SU-DHL-6 (cell line): ENCODE results near the gene LRRTM2.

ENCODE experiments used
- EZH2phosphoT487 ChIP-seq: fragments of 200-600 bp; sonication (generic), shearing (Covaris generic); conservative IDR thresholded peaks from 2 replicates; pipeline ENCODE4 v1.6.1; 2018; ENCODE audit warnings: mild to moderate bottlenecking, antibody characterized with exemption, low read length, moderate library complexity, mixed read lengths
- TF ChIP-seq, protein P1 (sequence below): fragments of 200-600 bp; sonication (generic); IDR thresholded peaks from one replicate; pipeline ENCODE4 v1.5.1; 2017; ENCODE audit warnings: antibody characterized with exemption, mild to moderate bottlenecking, low read length, moderate library complexity; ENCODE audit not compliant: insufficient read depth, poor library complexity, severe bottlenecking

DNA sequence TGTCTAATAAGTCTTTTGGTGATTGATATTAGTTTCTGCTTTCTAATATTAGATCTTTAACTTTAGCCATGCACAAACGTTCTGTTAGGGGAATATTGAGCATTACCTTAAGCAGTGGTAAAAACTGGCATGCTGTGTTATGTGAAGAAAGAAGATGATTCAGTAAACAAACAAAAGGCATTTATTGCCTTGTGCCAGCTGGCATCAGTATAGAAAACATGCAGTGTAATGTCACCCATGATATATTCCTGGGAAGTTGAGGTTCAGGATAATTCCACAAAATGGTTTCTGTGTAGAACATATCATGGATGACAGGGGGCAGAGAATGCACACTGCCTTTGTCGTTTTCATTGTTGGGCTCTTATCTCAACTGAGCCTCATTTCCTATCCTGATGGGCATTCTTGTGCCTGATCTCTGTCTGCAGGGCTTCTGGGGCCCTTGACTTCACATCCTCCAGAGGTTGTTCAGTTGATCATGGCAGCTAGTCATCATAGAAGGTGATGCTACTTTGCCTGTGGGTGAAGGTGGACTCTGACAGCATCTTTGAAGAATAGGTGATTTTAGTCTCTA, 24.2 kb downstream of the LRRTM2 start:
- TF ChIP-seq, protein P1, sequence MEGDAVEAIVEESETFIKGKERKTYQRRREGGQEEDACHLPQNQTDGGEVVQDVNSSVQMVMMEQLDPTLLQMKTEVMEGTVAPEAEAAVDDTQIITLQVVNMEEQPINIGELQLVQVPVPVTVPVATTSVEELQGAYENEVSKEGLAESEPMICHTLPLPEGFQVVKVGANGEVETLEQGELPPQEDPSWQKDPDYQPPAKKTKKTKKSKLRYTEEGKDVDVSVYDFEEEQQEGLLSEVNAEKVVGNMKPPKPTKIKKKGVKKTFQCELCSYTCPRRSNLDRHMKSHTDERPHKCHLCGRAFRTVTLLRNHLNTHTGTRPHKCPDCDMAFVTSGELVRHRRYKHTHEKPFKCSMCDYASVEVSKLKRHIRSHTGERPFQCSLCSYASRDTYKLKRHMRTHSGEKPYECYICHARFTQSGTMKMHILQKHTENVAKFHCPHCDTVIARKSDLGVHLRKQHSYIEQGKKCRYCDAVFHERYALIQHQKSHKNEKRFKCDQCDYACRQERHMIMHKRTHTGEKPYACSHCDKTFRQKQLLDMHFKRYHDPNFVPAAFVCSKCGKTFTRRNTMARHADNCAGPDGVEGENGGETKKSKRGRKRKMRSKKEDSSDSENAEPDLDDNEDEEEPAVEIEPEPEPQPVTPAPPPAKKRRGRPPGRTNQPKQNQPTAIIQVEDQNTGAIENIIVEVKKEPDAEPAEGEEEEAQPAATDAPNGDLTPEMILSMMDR: no peak
- no peak for TF ChIP-seq EZH2phosphoT487
